ENCODE measurements around the gene ANKS1B.

Gene ANKS1B

GRCh38 chr12:99552022-99552421 lies 432.7 kb downstream of the ANKS1B start:
- DNase-seq: no peak

- no peak for DNase-seq
These were observed 435.1 kb downstream of the ANKS1B start for GRCh38 chr12:99549651-99550050.

- DNase-seq: no peak
These were observed 435.5 kb downstream of the ANKS1B start for GRCh38 chr12:99549196-99549595.

- DNase-seq: no peak
These were observed 440.3 kb downstream of the ANKS1B start for GRCh38 chr12:99544457-99544856.

GRCh38 chr12:99529966-99530365 lies 454.8 kb downstream of the ANKS1B start:
- DNase-seq: peak; percentile 41

GRCh38 chr12:99528478-99528877 lies 456.3 kb downstream of the ANKS1B start:
- no peak for DNase-seq

GRCh38 chr12:99523853-99524252 lies 460.9 kb downstream of the ANKS1B start:
- no peak for DNase-seq

- DNase-seq: no peak
These were observed 462.3 kb downstream of the ANKS1B start for GRCh38 chr12:99522456-99522855.

GRCh38 chr12:99521664-99522063 lies 463.1 kb downstream of the ANKS1B start:
- no peak for DNase-seq

GRCh38 chr12:99513066-99513465 lies 471.7 kb downstream of the ANKS1B start:
- DNase-seq: no peak

- peak; percentile 36 for DNase-seq
These were observed 478.9 kb downstream of the ANKS1B start for GRCh38 chr12:99505805-99506204.

GRCh38 chr12:99498756-99499155 lies 486.0 kb downstream of the ANKS1B start:
- peak; percentile 94 for DNase-seq

- DNase-seq: no peak
These were observed 488.9 kb downstream of the ANKS1B start for GRCh38 chr12:99495799-99496198.

GRCh38 chr12:99493197-99493596 lies 491.5 kb downstream of the ANKS1B start:
- no peak for DNase-seq

GRCh38 chr12:99486277-99486676 lies 498.5 kb downstream of the ANKS1B start:
- DNase-seq: no peak

- no peak for DNase-seq
These were observed 505.6 kb downstream of the ANKS1B start for GRCh38 chr12:99479149-99479548.

GRCh38 chr12:99476956-99477355 lies 507.8 kb downstream of the ANKS1B start:
- DNase-seq: no peak

GRCh38 chr12:99455350-99456035 lies 529.2 kb downstream of the ANKS1B start:
- DNase-seq: peak; percentile 98

- DNase-seq: no peak
These were observed 530.1 kb downstream of the ANKS1B start for GRCh38 chr12:99454539-99455172.

GRCh38 chr12:99453836-99454538 lies 530.7 kb downstream of the ANKS1B start:
- DNase-seq: no peak

- DNase-seq: no peak
These were observed 534.6 kb downstream of the ANKS1B start for GRCh38 chr12:99450036-99450630.

GRCh38 chr12:99444859-99445316 lies 539.8 kb downstream of the ANKS1B start:
- peak; percentile 31 for DNase-seq

GRCh38 chr12:99442758-99443157 lies 542.0 kb downstream of the ANKS1B start:
- no peak for DNase-seq

GRCh38 chr12:99439399-99439798 lies 545.3 kb downstream of the ANKS1B start:
- DNase-seq: no peak
